IPS-18a (cell line): ENCODE results near the gene FOXL1.

Experiments
- H3K27ac ChIP-seq: one replicate; pipeline ENCODE4 v1.5.1; 2013; ENCODE audit warnings: low read length
- H3K27me3 ChIP-seq: one replicate; pipeline ENCODE4 v1.6.1; 2013; ENCODE audit warnings: mild to moderate bottlenecking, low read length; ENCODE audit not compliant: control insufficient read depth, insufficient read depth
- H3K36me3 ChIP-seq: one replicate; pipeline ENCODE4 v1.6.1; 2013; ENCODE audit warnings: low read depth, low read length; ENCODE audit not compliant: control insufficient read depth
- H3K4me1 ChIP-seq: one replicate; pipeline ENCODE4 v1.6.1; 2013; ENCODE audit warnings: low read depth, low read length; ENCODE audit not compliant: control insufficient read depth
- H3K4me3 ChIP-seq: one replicate; pipeline ENCODE4 v1.5.1; 2013; ENCODE audit warnings: low read length
- H3K9ac ChIP-seq: one replicate; pipeline ENCODE4 v1.6.1; 2013; ENCODE audit warnings: mild to moderate bottlenecking, low read length, moderate library complexity
- H3K9me3 ChIP-seq: one replicate; pipeline ENCODE4 v1.6.1; 2013; ENCODE audit warnings: low read depth, low read length; ENCODE audit not compliant: control insufficient read depth

Gene FOXL1

DNA sequence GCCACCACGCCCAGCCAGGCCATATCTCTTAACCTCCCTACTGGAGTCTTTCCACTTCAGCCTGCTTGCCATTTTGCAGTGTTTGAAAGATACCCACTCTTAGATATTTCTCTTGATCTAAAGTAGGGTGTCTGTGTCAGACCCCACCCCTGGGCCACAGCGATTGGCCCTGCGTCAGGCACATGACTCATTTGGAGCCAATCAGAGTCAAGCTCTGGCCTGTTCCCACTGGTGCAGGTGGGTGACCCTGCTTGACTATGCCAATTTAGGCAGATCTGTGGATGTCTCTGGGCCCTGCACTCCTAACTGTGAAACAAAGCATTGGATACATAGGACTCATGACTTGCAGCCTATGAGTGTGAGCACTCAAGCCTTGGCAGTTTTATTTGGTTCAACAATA lies 27.6 kb downstream of the FOXL1 start:
- Histone ChIP-seq H3K9ac (no peak overlapping the region), H3K4me3 (no peak overlapping the region), H3K9me3 (no peaks in the 10 kb centered on the region), H3K4me1 (no peaks in the 10 kb centered on the region), H3K27ac (no peak overlapping the region), H3K36me3 (no peaks in the 10 kb centered on the region), H3K27me3 (no peaks in the 10 kb centered on the region)

- Histone ChIP-seq H3K9ac (no peak overlapping the region), H3K27me3 (no peaks in the 10 kb centered on the region), H3K4me3 (no peak overlapping the region), H3K4me1 (no peaks in the 10 kb centered on the region), H3K36me3 (no peaks in the 10 kb centered on the region), H3K9me3 (no peaks in the 10 kb centered on the region), H3K27ac (no peak overlapping the region)
Observed at GRCh38 chr16:86608301-86608747, 30.0 kb downstream of the FOXL1 start.

DNA sequence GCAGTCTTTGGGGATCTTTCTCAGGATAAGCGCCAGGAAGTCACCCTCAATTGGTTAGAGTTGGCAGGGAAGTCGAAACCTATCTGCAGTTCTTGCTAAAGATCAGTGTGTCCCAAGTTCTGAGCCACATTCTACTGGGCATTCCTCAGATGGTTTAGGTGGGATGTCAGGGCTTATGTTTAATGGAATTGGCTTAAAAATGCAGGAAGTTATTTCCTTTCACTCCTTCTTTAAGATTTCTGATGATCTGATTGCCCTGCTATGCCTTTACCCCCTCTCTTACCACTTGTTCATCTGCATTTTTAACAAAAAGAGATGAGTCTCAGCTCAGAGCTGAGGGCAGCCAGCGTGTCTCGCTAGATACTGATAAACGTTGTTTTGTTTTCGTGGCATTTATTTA lies 30.8 kb downstream of the FOXL1 start:
- no peaks in the 10 kb centered on the region for H3K27me3 ChIP-seq
- H3K9ac ChIP-seq: no peak overlapping the region
- no peaks in the 10 kb centered on the region for H3K36me3 ChIP-seq
- no peaks in the 10 kb centered on the region for H3K4me1 ChIP-seq
- no peak overlapping the region for H3K27ac ChIP-seq
- H3K4me3 ChIP-seq: no peak overlapping the region
- no peaks in the 10 kb centered on the region for H3K9me3 ChIP-seq

DNA sequence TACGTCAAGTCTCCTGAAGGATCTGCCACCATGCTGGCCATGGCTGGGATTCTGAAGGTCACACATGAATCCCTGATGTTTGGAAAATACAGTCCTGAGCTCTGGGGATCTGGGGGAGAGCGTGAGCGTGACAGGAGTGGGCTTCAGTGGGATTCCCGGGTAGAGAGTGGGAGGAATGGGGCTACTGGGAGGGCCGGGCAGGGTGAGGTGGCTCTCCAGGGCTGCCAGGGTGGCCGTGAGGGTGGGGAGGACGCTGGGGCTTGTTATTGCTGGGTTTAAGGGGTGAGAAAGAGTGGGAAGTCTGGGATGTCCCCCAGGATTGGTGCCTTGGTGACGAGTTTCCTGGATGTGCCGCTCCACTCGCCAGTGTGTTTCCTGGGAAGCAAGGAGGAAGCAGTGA lies 31.3 kb downstream of the FOXL1 start:
- no peaks in the 10 kb centered on the region for H3K9me3 ChIP-seq
- no peaks in the 10 kb centered on the region for H3K27me3 ChIP-seq
- H3K9ac ChIP-seq: no peak overlapping the region
- no peaks in the 10 kb centered on the region for H3K4me1 ChIP-seq
- H3K36me3 ChIP-seq: no peaks in the 10 kb centered on the region
- no peak overlapping the region for H3K4me3 ChIP-seq
- H3K27ac ChIP-seq: no peak overlapping the region

GRCh38 chr16:86610779-86611524 lies 32.6 kb downstream of the FOXL1 start:
- Histone ChIP-seq H3K27me3 (no peaks in the 10 kb centered on the region), H3K4me3 (no peak overlapping the region), H3K27ac (no peak overlapping the region), H3K9me3 (no peaks in the 10 kb centered on the region), H3K36me3 (no peaks in the 10 kb centered on the region), H3K4me1 (no peaks in the 10 kb centered on the region), H3K9ac (no peak overlapping the region)

DNA sequence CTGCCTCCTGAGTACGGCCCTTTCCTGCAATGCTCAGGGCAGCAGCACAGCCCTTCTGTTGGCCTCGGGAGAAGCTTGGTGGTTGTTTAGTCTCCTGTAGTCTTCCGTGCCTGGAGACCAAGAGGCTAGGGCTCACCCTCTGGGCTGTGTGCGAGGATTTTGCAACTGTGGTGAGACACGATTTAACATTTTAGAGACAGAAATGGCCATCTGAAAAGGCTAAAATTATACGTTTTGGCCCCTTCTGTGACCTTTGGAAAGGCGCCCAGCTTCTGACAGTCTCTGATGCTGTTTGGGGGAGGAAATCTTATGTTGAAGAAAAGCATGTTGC lies 33.1 kb downstream of the FOXL1 start:
- Histone ChIP-seq H3K36me3 (no peaks in the 10 kb centered on the region), H3K4me1 (no peaks in the 10 kb centered on the region), H3K4me3 (no peak overlapping the region), H3K9me3 (no peaks in the 10 kb centered on the region), H3K27ac (no peak overlapping the region), H3K27me3 (no peaks in the 10 kb centered on the region), H3K9ac (no peak overlapping the region)

DNA sequence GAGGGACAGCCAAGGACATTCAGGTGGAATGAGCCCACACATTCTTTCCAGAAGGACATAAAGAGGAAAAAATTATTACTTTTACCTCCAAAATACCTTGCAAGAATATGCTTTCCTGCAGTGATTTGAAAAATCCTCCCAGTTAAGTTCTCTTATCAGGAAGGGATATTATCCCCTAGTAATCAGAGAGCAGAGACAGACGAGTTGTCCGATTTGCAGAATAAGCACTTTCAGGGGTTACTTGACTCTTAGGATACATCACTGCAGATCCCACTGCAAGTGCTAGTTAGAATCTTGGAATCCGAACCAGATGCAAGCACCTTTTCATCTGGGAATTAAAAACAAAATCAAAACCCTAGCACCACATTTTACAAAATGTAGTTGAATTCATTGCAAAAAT lies 33.6 kb downstream of the FOXL1 start:
- no peak overlapping the region for H3K4me3 ChIP-seq
- no peaks in the 10 kb centered on the region for H3K27me3 ChIP-seq
- no peaks in the 10 kb centered on the region for H3K36me3 ChIP-seq
- H3K27ac ChIP-seq: no peak overlapping the region
- no peak overlapping the region for H3K9ac ChIP-seq
- H3K9me3 ChIP-seq: no peaks in the 10 kb centered on the region
- no peaks in the 10 kb centered on the region for H3K4me1 ChIP-seq

GRCh38 chr16:86614699-86615098 lies 36.4 kb downstream of the FOXL1 start:
- H3K36me3 ChIP-seq: no peaks in the 10 kb centered on the region
- H3K27me3 ChIP-seq: no peaks in the 10 kb centered on the region
- H3K9ac ChIP-seq: no peak overlapping the region
- H3K4me1 ChIP-seq: no peaks in the 10 kb centered on the region
- H3K27ac ChIP-seq: no peak overlapping the region
- H3K9me3 ChIP-seq: no peaks in the 10 kb centered on the region
- no peak overlapping the region for H3K4me3 ChIP-seq

- no peak overlapping the region for H3K4me3 ChIP-seq
- H3K27ac ChIP-seq: no peak overlapping the region
- H3K27me3 ChIP-seq: no peaks in the 10 kb centered on the region
- no peaks in the 10 kb centered on the region for H3K9me3 ChIP-seq
- H3K4me1 ChIP-seq: no peaks in the 10 kb centered on the region
- no peaks in the 10 kb centered on the region for H3K36me3 ChIP-seq
- H3K9ac ChIP-seq: no peak overlapping the region
Observed at GRCh38 chr16:86616906-86617305, 38.6 kb downstream of the FOXL1 start.

DNA sequence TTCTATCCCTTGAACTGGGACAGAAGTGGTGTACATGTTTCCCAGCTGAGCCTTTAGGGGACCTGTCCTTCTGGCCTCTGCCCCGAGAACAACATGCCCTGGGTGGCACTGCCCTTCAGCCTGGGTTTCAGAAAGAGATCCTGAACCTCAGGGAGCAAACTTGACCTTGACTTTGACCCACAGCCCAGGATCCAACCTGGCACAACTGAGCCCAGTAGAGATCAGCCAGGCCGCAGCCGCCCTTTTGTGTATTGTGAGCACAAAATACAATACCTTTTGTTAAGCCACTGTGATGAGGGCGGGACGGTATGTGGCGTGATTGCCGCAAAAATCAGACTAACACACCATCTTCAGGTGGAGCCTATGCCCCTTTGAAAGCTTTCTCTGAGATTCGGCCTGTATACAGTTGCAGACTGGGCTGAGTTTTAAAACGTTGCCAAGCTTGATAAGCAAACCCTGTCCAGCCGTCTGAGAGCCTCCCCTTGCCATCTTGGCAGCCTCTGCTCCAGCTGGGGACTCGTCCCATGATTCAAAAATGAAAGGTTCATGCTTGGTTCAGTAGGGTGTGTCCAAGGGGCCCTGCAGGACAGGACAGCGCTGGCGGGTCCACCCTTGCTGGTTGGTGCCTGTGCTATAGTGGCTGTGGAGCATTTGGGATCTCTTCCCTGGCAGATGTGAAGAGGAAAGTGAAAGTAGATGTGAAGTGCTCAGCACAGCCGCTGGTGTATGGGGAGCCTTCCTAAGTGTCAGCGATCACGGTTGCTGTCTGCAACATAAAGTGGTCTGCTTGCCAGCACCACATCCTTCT lies 40.3 kb downstream of the FOXL1 start:
- H3K27ac ChIP-seq: no peak overlapping the region
- H3K27me3 ChIP-seq: no peaks in the 10 kb centered on the region

GRCh38 chr16:86619239-86619794 lies 41.0 kb downstream of the FOXL1 start:
- no peak overlapping the region for H3K4me3 ChIP-seq
- no peak overlapping the region for H3K9ac ChIP-seq

More for the DNA sequence above, 40.3 kb downstream of the FOXL1 start:
- Histone ChIP-seq H3K9me3 (no peaks in the 10 kb centered on the region), H3K36me3 (no peaks in the 10 kb centered on the region), H3K4me3 (no peak overlapping the region), H3K4me1 (no peaks in the 10 kb centered on the region), H3K9ac (no peak overlapping the region)

More at GRCh38 chr16:86619239-86619794, 41.0 kb downstream of the FOXL1 start:
- no peaks in the 10 kb centered on the region for H3K9me3 ChIP-seq
- no peaks in the 10 kb centered on the region for H3K27me3 ChIP-seq
- no peaks in the 10 kb centered on the region for H3K4me1 ChIP-seq
- H3K36me3 ChIP-seq: no peaks in the 10 kb centered on the region
- H3K27ac ChIP-seq: no peak overlapping the region
